Fibroblast of lung (primary cell): ENCODE measurements around the gene SP140. TPM values are rescaled to one million over a fixed set of nuclear protein-coding genes. Genes with fewer than 3 reads are reported as not detected.

Source experiments
- DNase-seq, 2 donors: peaks; one replicate each; pipeline versions ENCODE4 v3.0.0 to v3.0.0-alpha.2; 2010; ENCODE audit warnings: low read depth in 2 of 2
- H2AFZ ChIP-seq: 2 replicates; pipeline ENCODE4 v1.5.1; 2012; ENCODE audit warnings: low read length, control low read depth, inconsistent platforms
- H3K27ac ChIP-seq: 2 replicates; pipeline ENCODE4 v1.5.1; 2011; ENCODE audit warnings: low read length, control low read depth; ENCODE audit not compliant: insufficient read depth
- H3K27me3 ChIP-seq: 2 replicates; pipeline ENCODE4 v1.5.1; 2011; ENCODE audit warnings: mild to moderate bottlenecking, low read length; ENCODE audit not compliant: control insufficient read depth, insufficient read depth
- H3K36me3 ChIP-seq: 2 replicates; pipeline ENCODE4 v1.5.1; 2011; ENCODE audit warnings: low read length; ENCODE audit not compliant: control insufficient read depth, insufficient read depth
- H3K4me1 ChIP-seq: 2 replicates; pipeline ENCODE4 v1.5.1; 2011; ENCODE audit warnings: low read length; ENCODE audit not compliant: control insufficient read depth, insufficient read depth; ENCODE audit errors: extremely low read depth
- H3K4me2 ChIP-seq: 2 replicates; pipeline ENCODE4 v1.5.1; 2011; ENCODE audit warnings: low read length, control low read depth; ENCODE audit not compliant: insufficient read depth; ENCODE audit errors: extremely low read depth
- H3K4me3 ChIP-seq, 4 experiments: fragments of 200-600 bp in 1 of 4; sonication (generic) in 1 of 4; replicated peaks in 1 of 4; 2 replicates each; pipeline ENCODE4 v1.5.1; 2011 to 2016; ENCODE audit warnings: low read length in 4 of 4, low read depth in 3 of 4, mild to moderate bottlenecking in 3 of 4, control low read depth in 2 of 4, inconsistent platforms in 1 of 4, mixed read lengths in 1 of 4; ENCODE audit not compliant: insufficient read depth in 1 of 4; ENCODE audit errors: control extremely low read depth in 1 of 4
- H3K79me2 ChIP-seq: 2 replicates; pipeline ENCODE4 v1.5.1; 2012; ENCODE audit warnings: mild to moderate bottlenecking, low read length, inconsistent platforms; ENCODE audit not compliant: control insufficient read depth, insufficient read depth
- H3K9ac ChIP-seq: 2 replicates; pipeline ENCODE4 v1.5.1; 2011; ENCODE audit warnings: mild to moderate bottlenecking, low read length, control low read depth; ENCODE audit not compliant: insufficient read depth
- H3K9me3 ChIP-seq: 2 replicates; pipeline ENCODE4 v1.5.1; 2012; ENCODE audit warnings: low read depth, low read length; ENCODE audit not compliant: control insufficient read depth, insufficient read depth
- H4K20me1 ChIP-seq: 2 replicates; pipeline ENCODE4 v1.5.1; 2011; ENCODE audit warnings: low read length; ENCODE audit not compliant: control insufficient read depth, insufficient read depth; ENCODE audit errors: extremely low read depth
- CTCF ChIP-seq, 2 donors: IDR thresholded peaks in 1 of 2; conservative IDR thresholded peaks in 1 of 2; 1 replicate in 1 of 2; 2 replicates in 1 of 2; pipeline ENCODE4 v1.5.1; 2011 to 2012; ENCODE audit warnings: low read length in 2 of 2, control low read depth in 1 of 2, inconsistent platforms in 1 of 2, low read depth in 1 of 2, mild to moderate bottlenecking in 1 of 2
- EZH2 ChIP-seq: IDR thresholded peaks from 2 replicates; pipeline ENCODE4 v1.5.1; 2012; ENCODE audit warnings: low read length, control low read depth, mild to moderate bottlenecking; ENCODE audit errors: missing control alignments
- polyA plus RNA-seq, 2 donors: library from polyadenylated mRNA; depleted of rRNA in 1 of 2; stranded (reverse) in 1 of 2; unstranded in 1 of 2; fragments of >200 nt; gene quantifications; 2 replicates each; pipeline ENCODE4 v1.2.1, GENCODE V29; 2011 to 2012; ENCODE audit warnings: missing spikeins in 1 of 2
- total RNA-seq: library from RNA; depleted of rRNA; stranded (reverse); fragments of >200 nt; gene quantifications from 2 replicates; pipeline ENCODE4 v1.2.1, GENCODE V29; 2014

The SP140 gene
- total and polyA plus RNA-seq, 2 donors (not counting 1 experiment from before 2014, with no cell fraction given) = 0.17 to 0.33 TPM

- no peak for DNase-seq
- H3K27ac ChIP-seq = no peak overlapping the region
- H3K4me3 ChIP-seq = no peak overlapping the region
- H3K4me1 ChIP-seq = no peaks in the 10 kb centered on the region
- H4K20me1 ChIP-seq = no peaks in the 10 kb centered on the region
- peaks cover 2% of the 10 kb centered on the region for H3K36me3 ChIP-seq
- TF ChIP-seq CTCF (conservative IDR thresholded peaks at IDR 0.05 in 1 of 2, IDR thresholded peaks at IDR 0.05 in 1 of 2; ENCODE audit: low read depth in 1 of 2, low read length in 2 of 2) (no peak), EZH2 (no peak)
- no peak overlapping the region for H3K4me2 ChIP-seq
- no peaks in the 10 kb centered on the region for H3K79me2 ChIP-seq
- H3K9me3 ChIP-seq = no peaks in the 10 kb centered on the region
- no peaks in the 10 kb centered on the region for H3K27me3 ChIP-seq
- no peak overlapping the region for H3K9ac ChIP-seq
- H2AFZ ChIP-seq = no peak overlapping the region
Measured at GRCh38 chr2:230205721-230206120, 19.8 kb upstream of the SP140 start.

GRCh38 chr2:230208576-230208975 is 17.0 kb upstream of the SP140 start:
- H3K27me3 ChIP-seq = no peaks in the 10 kb centered on the region
- TF ChIP-seq CTCF (conservative IDR thresholded peaks at IDR 0.05 in 1 of 2, IDR thresholded peaks at IDR 0.05 in 1 of 2; ENCODE audit: low read depth in 1 of 2, low read length in 2 of 2) (no peak), EZH2 (no peak)

DNA sequence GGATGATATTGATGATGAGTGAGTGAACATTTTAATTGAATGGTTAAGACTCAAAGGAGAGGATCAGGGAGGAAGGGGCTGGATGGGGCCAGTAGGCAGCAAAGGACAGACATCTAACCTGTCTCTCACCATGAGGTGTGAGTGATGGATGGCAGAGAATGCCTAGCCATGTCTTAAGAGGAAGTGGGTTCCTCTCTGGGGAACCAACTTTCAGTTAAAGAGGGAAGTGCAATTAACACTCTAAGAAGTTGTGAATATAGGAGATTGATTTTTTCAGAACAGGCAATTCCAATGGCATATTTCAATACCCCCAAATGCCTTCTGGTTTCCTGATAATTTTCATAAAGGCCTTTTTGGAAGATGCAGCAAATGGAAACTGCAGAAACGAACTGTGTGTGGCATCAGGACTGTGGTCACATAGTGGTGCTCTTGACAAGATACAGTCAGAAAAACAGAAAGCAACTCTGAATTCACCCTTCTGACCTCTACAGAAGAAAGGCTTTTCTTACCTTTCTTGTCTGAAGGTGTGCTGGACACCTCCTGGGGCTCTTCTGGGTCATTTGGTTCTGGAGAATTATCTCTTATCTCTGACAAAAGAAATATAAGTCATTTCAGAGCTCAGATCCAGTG is 16.0 kb upstream of the SP140 start:
- Histone ChIP-seq H3K79me2 (no peaks in the 10 kb centered on the region), H4K20me1 (no peaks in the 10 kb centered on the region), H3K9me3 (no peaks in the 10 kb centered on the region), H2AFZ (no peak overlapping the region), H3K4me1 (no peaks in the 10 kb centered on the region), H3K4me3 (no peak overlapping the region), H3K4me2 (no peak overlapping the region), H3K36me3 (peaks cover 3% of the 10 kb centered on the region), H3K27ac (no peak overlapping the region), H3K27me3 (no peaks in the 10 kb centered on the region), H3K9ac (no peak overlapping the region)
- no peak for TF ChIP-seq EZH2
- TF ChIP-seq CTCF (conservative IDR thresholded peaks at IDR 0.05 in 1 of 2, IDR thresholded peaks at IDR 0.05 in 1 of 2; ENCODE audit: low read depth in 1 of 2, low read length in 2 of 2) = no peak
- DNase-seq = no peak

More at GRCh38 chr2:230208576-230208975, 17.0 kb upstream of the SP140 start:
- H2AFZ ChIP-seq = no peak overlapping the region
- peaks cover 3% of the 10 kb centered on the region for H3K36me3 ChIP-seq
- no peak overlapping the region for H3K4me3 ChIP-seq
- no peak overlapping the region for H3K4me2 ChIP-seq
- DNase-seq = no peak
- H4K20me1 ChIP-seq = no peaks in the 10 kb centered on the region
- no peaks in the 10 kb centered on the region for H3K9me3 ChIP-seq
- no peaks in the 10 kb centered on the region for H3K79me2 ChIP-seq
- H3K27ac ChIP-seq = no peak overlapping the region
- no peak overlapping the region for H3K9ac ChIP-seq
- H3K4me1 ChIP-seq = no peaks in the 10 kb centered on the region
